Activated T-cell treated with anti-CD3 and anti-CD28 coated beads, Interleukin-2, amount 50 U/mL, for 4 hours (primary cell): ENCODE measurements around the gene ERGIC1. TPM values are rescaled to one million over a fixed set of nuclear protein-coding genes. Genes with fewer than 3 reads are reported as not detected.

Experiments
- ATAC-seq, 2 donors: fragments of 200-7000 bp; cut with Tn5 transposase; one replicate each; pipeline ENCODE4 v1.10.0; 2021
- DNase-seq: peaks from one replicate; pipeline ENCODE4 v3.0.0-alpha.2; 2020
- H3K27me3 Mint-ChIP-seq: one replicate; pipeline ENCODE4 v1.8.0; 2021; ENCODE audit warnings: low read depth, mixed read lengths
- H3K36me3 Mint-ChIP-seq: one replicate; pipeline ENCODE4 v1.8.0; 2022; ENCODE audit warnings: mixed read lengths; ENCODE audit not compliant: insufficient read depth
- H3K4me1 Mint-ChIP-seq: one replicate; pipeline ENCODE4 v1.8.0; 2021; ENCODE audit warnings: low read depth, mixed read lengths
- H3K4me3 Mint-ChIP-seq: one replicate; pipeline ENCODE4 v1.8.0; 2021; ENCODE audit warnings: mild to moderate bottlenecking, moderate library complexity, mixed read lengths
- H3K9me3 Mint-ChIP-seq: one replicate; pipeline ENCODE4 v1.8.0; 2021; ENCODE audit warnings: mixed read lengths
- total RNA-seq, 3 donors: library from RNA; stranded (reverse); gene quantifications; one replicate each; pipeline ENCODE4 v1.2.1, GENCODE V29; 2021

ERGIC1 gene
- total RNA-seq, 3 donors from 2014 or later, result 28.7 to 36.3 (median 32.1) TPM

- H3K9me3 Mint-ChIP-seq, result no peaks in the 10 kb centered on the region
- no peaks in the 10 kb centered on the region for H3K27me3 Mint-ChIP-seq
- ATAC-seq (no peak), DNase-seq (no peak)
- no peak overlapping the region for H3K4me3 Mint-ChIP-seq
- peaks cover 12% of the 10 kb centered on the region for H3K36me3 Mint-ChIP-seq
- H3K4me1 Mint-ChIP-seq, result peaks cover 1% of the 10 kb centered on the region
Measured at GRCh38 chr5:172935096-172935495, 101.0 kb downstream of the ERGIC1 start.

DNA sequence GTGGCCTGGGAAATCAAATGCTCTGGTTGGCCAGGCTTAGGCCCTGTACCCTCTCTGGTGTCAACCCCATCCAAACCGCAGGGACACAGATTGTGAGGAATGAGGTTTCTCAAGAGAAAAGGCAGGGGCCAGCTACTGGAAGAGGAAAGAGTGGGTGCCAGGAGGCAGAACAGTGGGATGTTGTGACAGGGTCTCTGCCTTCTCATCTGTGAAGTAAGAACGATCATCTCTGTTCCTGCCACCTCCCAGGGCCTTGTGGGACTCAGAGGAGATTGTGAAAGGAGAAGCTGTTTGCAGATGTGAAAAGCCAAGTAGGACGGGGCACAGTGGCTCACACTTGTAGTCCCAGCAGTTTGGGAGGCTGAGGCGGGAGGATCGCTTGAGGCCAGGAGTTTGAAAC is 102.3 kb downstream of the ERGIC1 start:
- DNase-seq (no peak), ATAC-seq (no peak)
- H3K27me3 Mint-ChIP-seq, result no peaks in the 10 kb centered on the region
- peaks cover 12% of the 10 kb centered on the region for H3K36me3 Mint-ChIP-seq
- peaks cover 1% of the 10 kb centered on the region for H3K4me1 Mint-ChIP-seq
- H3K9me3 Mint-ChIP-seq, result no peaks in the 10 kb centered on the region
- H3K4me3 Mint-ChIP-seq, result no peak overlapping the region

DNA sequence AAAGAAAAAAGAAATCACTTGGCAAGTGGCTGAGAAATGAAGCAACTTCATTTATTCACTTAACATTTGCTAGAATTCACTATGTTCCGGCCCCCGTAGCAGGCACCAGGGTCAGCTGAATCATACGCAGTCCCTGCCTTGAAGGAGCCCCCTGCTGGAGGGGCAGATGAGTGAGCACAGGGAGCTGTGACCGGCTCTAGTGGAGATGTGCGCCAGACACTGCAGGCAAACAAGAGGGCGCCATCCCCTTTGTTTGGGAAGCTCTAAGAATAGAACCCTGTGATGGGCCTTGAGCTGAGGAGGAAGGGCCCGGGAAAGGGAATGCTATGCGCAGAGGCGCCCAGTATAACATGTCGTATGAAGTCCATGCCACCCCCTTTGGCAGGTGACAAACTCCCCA is 105.0 kb downstream of the ERGIC1 start:
- Mint-ChIP-seq H3K4me1 (no peaks in the 10 kb centered on the region), H3K4me3 (no peak overlapping the region), H3K27me3 (no peaks in the 10 kb centered on the region), H3K9me3 (no peaks in the 10 kb centered on the region), H3K36me3 (peaks cover 15% of the 10 kb centered on the region)
- ATAC-seq, result no peak
- no peak for DNase-seq

DNA sequence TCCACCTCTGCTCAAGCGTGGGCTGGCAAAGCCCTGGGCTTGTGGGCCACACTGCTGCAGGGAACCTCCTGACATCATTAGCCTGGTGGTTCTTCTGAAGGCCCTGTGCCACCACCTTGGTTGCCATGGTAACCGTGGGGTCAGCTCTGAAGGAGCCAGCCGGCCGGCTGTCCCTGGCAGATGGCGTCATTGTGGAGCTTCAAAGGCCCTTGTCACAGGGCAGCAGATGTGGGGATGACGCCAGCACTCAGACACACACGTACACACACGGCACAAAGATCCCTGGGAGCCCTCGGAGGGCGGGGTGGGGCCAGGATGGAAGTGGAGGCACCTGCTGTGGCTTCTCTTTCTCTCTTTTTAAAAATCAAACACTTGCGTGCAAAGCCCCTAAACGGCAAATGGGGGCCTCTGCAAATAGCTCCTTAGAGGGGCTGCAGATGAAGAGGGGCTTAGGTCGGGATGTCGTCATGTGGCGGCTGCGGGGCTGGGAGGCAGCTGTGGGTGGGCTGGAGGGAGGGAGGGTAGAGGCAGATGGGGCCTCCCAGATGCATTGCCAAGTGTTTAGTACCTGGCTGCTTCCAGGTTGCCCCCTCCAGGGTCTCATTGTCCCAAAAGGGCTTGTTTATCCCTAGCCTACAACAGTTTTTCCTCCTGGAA is 105.7 kb downstream of the ERGIC1 start:
- no peaks in the 10 kb centered on the region for H3K4me1 Mint-ChIP-seq
- DNase-seq (no peak), ATAC-seq (no peak)
- no peaks in the 10 kb centered on the region for H3K9me3 Mint-ChIP-seq
- H3K4me3 Mint-ChIP-seq, result no peak overlapping the region
- H3K27me3 Mint-ChIP-seq, result no peaks in the 10 kb centered on the region
- peaks cover 15% of the 10 kb centered on the region for H3K36me3 Mint-ChIP-seq

GRCh38 chr5:172940268-172941066 is 106.4 kb downstream of the ERGIC1 start:
- H3K27me3 Mint-ChIP-seq, result no peaks in the 10 kb centered on the region
- ATAC-seq (no peak), DNase-seq (no peak)
- peaks cover 15% of the 10 kb centered on the region for H3K36me3 Mint-ChIP-seq
- no peak overlapping the region for H3K4me3 Mint-ChIP-seq
- no peaks in the 10 kb centered on the region for H3K4me1 Mint-ChIP-seq
- no peaks in the 10 kb centered on the region for H3K9me3 Mint-ChIP-seq

DNA sequence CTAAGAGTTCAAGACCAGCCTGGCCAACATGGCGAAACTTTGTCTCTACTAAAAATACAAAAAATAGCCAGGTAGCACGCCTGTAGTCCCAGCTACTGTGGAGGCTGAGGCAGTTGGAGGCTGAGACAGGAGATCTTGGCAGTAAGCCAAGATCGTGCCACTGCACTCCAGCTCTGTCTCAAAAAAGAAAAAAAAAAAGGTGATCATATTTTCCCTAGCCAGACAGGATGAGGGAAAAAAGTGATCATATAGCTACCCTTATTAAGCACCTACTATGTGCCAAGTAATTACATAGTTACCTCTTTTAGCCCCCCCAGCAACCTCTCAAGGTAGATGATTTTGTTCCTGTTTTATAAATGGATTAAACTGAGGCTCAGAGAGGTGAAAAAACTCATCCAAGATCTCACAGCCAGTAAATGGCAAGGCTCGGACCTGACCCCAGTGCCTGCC is 107.0 kb downstream of the ERGIC1 start:
- Mint-ChIP-seq H3K4me1 (no peaks in the 10 kb centered on the region), H3K27me3 (no peaks in the 10 kb centered on the region), H3K4me3 (no peak overlapping the region), H3K9me3 (no peaks in the 10 kb centered on the region), H3K36me3 (peaks cover 11% of the 10 kb centered on the region)
- DNase-seq, result no peak
- no peak for ATAC-seq

- Mint-ChIP-seq H3K27me3 (no peaks in the 10 kb centered on the region), H3K36me3 (peaks cover 3% of the 10 kb centered on the region), H3K4me1 (no peaks in the 10 kb centered on the region), H3K4me3 (no peak overlapping the region), H3K9me3 (no peaks in the 10 kb centered on the region)
- DNase-seq (no peak), ATAC-seq (no peak)
Measured at GRCh38 chr5:172942556-172942955, 108.5 kb downstream of the ERGIC1 start.

GRCh38 chr5:172943283-172943841 is 109.3 kb downstream of the ERGIC1 start:
- H3K4me1 Mint-ChIP-seq, result no peaks in the 10 kb centered on the region
- no peak for DNase-seq

GRCh38 chr5:172943906-172944305 is 109.9 kb downstream of the ERGIC1 start:
- Mint-ChIP-seq H3K36me3 (peaks cover 8% of the 10 kb centered on the region), H3K9me3 (no peaks in the 10 kb centered on the region), H3K27me3 (no peaks in the 10 kb centered on the region), H3K4me1 (no peaks in the 10 kb centered on the region), H3K4me3 (no peak overlapping the region)
- DNase-seq (no peak), ATAC-seq (no peak)

More at GRCh38 chr5:172943283-172943841, 109.3 kb downstream of the ERGIC1 start:
- no peaks in the 10 kb centered on the region for H3K27me3 Mint-ChIP-seq
- peaks cover 8% of the 10 kb centered on the region for H3K36me3 Mint-ChIP-seq
- H3K9me3 Mint-ChIP-seq, result no peaks in the 10 kb centered on the region
- H3K4me3 Mint-ChIP-seq, result no peak overlapping the region
- ATAC-seq, result no peak

DNA sequence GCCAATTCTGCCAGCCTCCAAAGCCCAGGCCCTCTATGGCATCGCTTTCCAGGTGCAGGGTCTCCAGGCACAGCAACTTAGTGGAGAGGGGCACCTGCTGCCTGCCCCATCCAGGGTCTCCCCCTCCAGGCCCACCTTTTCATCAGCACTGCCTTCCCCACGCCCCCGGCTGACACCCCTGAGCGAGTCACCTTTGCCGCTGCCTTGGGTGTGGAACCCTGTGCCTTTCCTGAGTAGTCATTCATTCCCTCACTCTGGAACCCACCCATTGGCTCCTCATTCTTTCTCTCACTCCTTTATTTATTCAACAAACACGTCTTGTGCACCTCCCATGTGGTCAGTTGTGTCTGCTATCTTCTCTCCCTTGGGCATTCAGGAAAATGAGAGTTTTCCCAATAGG is 110.7 kb downstream of the ERGIC1 start:
- DNase-seq, result no peak
- H3K4me3 Mint-ChIP-seq, result no peak overlapping the region
- H3K9me3 Mint-ChIP-seq, result no peaks in the 10 kb centered on the region
- H3K4me1 Mint-ChIP-seq, result no peaks in the 10 kb centered on the region
- no peak for ATAC-seq
- no peaks in the 10 kb centered on the region for H3K27me3 Mint-ChIP-seq
- peaks cover 12% of the 10 kb centered on the region for H3K36me3 Mint-ChIP-seq

- H3K9me3 Mint-ChIP-seq, result no peaks in the 10 kb centered on the region
- DNase-seq, result no peak
- no peaks in the 10 kb centered on the region for H3K27me3 Mint-ChIP-seq
- no peaks in the 10 kb centered on the region for H3K4me1 Mint-ChIP-seq
- H3K36me3 Mint-ChIP-seq, result peaks cover 12% of the 10 kb centered on the region
- no peak overlapping the region for H3K4me3 Mint-ChIP-seq
- no peak for ATAC-seq
Measured at GRCh38 chr5:172945151-172945550, 111.1 kb downstream of the ERGIC1 start.

DNA sequence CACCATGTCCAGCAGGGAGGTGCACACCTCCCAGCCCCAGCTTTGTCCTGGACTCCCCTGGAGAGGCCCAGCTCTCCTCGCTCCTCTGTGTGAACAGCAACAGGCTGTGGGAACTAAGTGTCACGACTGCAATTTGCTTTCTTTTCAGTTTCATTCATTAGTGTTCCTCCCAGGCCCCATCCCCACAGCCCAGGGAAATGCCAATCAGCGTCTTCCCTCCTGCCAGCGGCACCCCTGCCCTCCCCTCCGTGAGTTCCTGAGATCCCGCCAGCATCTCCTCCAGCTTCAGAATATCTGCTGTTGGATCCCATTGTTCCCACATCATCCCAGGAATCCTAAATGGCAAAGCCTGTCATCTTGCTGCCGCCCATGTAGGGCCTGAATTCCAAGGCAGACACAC is 112.1 kb downstream of the ERGIC1 start:
- no peaks in the 10 kb centered on the region for H3K9me3 Mint-ChIP-seq
- H3K4me3 Mint-ChIP-seq, result no peak overlapping the region
- DNase-seq (no peak), ATAC-seq (no peak)
- no peaks in the 10 kb centered on the region for H3K27me3 Mint-ChIP-seq
- H3K4me1 Mint-ChIP-seq, result no peaks in the 10 kb centered on the region
- H3K36me3 Mint-ChIP-seq, result peaks cover 16% of the 10 kb centered on the region

GRCh38 chr5:172949426-172949825 is 115.4 kb downstream of the ERGIC1 start:
- no peak for DNase-seq
- Mint-ChIP-seq H3K4me1 (peaks cover 2% of the 10 kb centered on the region), H3K27me3 (no peaks in the 10 kb centered on the region), H3K36me3 (peaks cover 16% of the 10 kb centered on the region), H3K9me3 (no peaks in the 10 kb centered on the region), H3K4me3 (no peak overlapping the region)
- ATAC-seq, result no peak

- DNase-seq (no peak), ATAC-seq (no peak)
- peaks cover 16% of the 10 kb centered on the region for H3K36me3 Mint-ChIP-seq
- no peak overlapping the region for H3K4me3 Mint-ChIP-seq
- H3K9me3 Mint-ChIP-seq, result no peaks in the 10 kb centered on the region
- no peaks in the 10 kb centered on the region for H3K27me3 Mint-ChIP-seq
- H3K4me1 Mint-ChIP-seq, result peaks cover 2% of the 10 kb centered on the region
Measured at GRCh38 chr5:172950176-172950965, 116.3 kb downstream of the ERGIC1 start.
